Stimulated activated CD4-positive, alpha-beta T cell treated with anti-CD3 and anti-CD28 coated beads, Interleukin-4, amount 100 ng/mL, for 24 hours (primary cell): ENCODE results near the gene FBXO24.

Source experiments
- DNase-seq: peaks from one replicate; pipeline ENCODE4 v3.0.0-alpha.2; 2020

Gene FBXO24

GRCh38 chr7:100575206-100575631 lies 10.9 kb upstream of the FBXO24 start:
- no peak for DNase-seq

- no peak for DNase-seq
Observed at GRCh38 chr7:100575746-100576383, 10.3 kb upstream of the FBXO24 start.

GRCh38 chr7:100576384-100576993 lies 9.6 kb upstream of the FBXO24 start:
- no peak for DNase-seq

GRCh38 chr7:100577103-100577502 lies 9.0 kb upstream of the FBXO24 start:
- no peak for DNase-seq

GRCh38 chr7:100577507-100577906 lies 8.6 kb upstream of the FBXO24 start:
- no peak for DNase-seq

GRCh38 chr7:100578246-100579183 lies 7.6 kb upstream of the FBXO24 start:
- DNase-seq, result no peak

GRCh38 chr7:100580466-100581283 lies 5.5 kb upstream of the FBXO24 start:
- no peak for DNase-seq

GRCh38 chr7:100582041-100582579 lies 4.0 kb upstream of the FBXO24 start:
- DNase-seq, result no peak

- DNase-seq, result no peak
Observed at GRCh38 chr7:100582650-100583049, 3.5 kb upstream of the FBXO24 start.

GRCh38 chr7:100583132-100584053 lies 2.7 kb upstream of the FBXO24 start:
- peak; percentile 72 for DNase-seq

GRCh38 chr7:100584054-100584682 lies 2.0 kb upstream of the FBXO24 start:
- no peak for DNase-seq

- DNase-seq, result no peak
Observed at GRCh38 chr7:100584683-100585510, 1.2 kb upstream of the FBXO24 start.

GRCh38 chr7:100585511-100586265 lies 440 bp upstream of the FBXO24 start, which contains the start of gene LRCH4:
TSS of gene LRCH4 (minus strand) at chr7:100586129. CDS start at chr7:100586100, 29 bp downstream.
- DNase-seq, result peak; percentile 47

GRCh38 chr7:100588438-100588837 lies 2.3 kb downstream of the FBXO24 start:
- no peak for DNase-seq

- no peak for DNase-seq
Observed at GRCh38 chr7:100589341-100589947, 3.3 kb downstream of the FBXO24 start.

GRCh38 chr7:100590077-100590737 lies 4.1 kb downstream of the FBXO24 start:
- DNase-seq, result no peak

- DNase-seq, result no peak
Observed at GRCh38 chr7:100591596-100591995, 5.5 kb downstream of the FBXO24 start.

GRCh38 chr7:100595188-100595587 lies 9.1 kb downstream of the FBXO24 start:
- no peak for DNase-seq
